NCI-H128 (cell line): ENCODE measurements around the gene FBN3.
A peak's percentile ranks its signal among the peaks of the same experiment; 100 is the strongest.
"Not testable (repeated sequence)": the region's sequence is repeated elsewhere in the genome, so short reads cannot be mapped to it uniquely, and the experiment has no call there.

Experiments
- DNase-seq: peaks from one replicate; lab custom pipeline; 2025; ENCODE audit not compliant: unreplicated experiment; lab: John Stamatoyannopoulos, UW

Gene FBN3

DNA sequence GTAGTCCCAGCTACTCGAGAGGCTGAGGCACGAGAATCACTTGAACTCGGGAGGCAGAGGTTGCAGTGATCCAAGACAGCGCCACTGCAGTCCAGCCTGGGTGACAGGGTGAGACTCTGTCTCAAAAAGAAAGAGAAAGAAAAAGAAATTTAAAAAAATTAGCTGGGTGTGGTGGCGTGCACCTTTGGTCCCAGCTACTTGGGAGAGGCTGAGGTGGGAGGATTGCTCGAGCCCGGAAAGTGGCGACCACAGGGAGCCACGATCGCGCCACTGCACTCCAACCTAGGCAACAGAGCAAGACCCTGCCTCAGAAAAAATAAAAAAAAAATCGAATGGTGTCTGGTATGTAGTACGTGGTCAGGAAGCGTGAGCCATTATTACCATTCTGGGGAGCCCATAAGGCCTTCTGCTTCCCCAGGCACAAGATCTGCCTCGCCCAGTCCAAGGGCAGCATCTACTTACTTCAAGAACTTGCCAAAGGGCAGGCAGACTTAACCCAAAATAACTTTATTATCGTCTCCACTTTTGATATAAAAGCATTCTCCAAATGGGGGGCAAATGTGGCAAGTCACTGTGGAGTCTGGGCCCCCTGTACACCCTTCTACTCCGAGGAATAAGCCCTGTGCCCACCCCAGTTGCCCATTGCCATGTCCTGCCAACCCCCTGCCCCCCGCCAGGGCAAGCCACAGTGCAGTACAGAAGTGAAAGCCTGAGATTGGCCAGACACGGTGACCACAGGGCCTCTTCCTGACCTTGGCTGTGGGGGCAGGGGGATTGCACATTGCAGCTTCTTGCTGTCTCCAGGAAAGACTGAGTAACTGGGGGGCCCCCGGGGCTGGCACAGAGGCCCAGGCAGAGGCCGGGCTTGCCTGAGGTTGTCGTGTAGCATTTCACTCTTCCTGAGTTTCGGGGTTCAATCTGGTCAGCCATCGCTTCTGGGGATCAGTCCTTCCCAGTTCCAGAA is 84.2 kb downstream of the FBN3 start:
- no peak for DNase-seq

DNA sequence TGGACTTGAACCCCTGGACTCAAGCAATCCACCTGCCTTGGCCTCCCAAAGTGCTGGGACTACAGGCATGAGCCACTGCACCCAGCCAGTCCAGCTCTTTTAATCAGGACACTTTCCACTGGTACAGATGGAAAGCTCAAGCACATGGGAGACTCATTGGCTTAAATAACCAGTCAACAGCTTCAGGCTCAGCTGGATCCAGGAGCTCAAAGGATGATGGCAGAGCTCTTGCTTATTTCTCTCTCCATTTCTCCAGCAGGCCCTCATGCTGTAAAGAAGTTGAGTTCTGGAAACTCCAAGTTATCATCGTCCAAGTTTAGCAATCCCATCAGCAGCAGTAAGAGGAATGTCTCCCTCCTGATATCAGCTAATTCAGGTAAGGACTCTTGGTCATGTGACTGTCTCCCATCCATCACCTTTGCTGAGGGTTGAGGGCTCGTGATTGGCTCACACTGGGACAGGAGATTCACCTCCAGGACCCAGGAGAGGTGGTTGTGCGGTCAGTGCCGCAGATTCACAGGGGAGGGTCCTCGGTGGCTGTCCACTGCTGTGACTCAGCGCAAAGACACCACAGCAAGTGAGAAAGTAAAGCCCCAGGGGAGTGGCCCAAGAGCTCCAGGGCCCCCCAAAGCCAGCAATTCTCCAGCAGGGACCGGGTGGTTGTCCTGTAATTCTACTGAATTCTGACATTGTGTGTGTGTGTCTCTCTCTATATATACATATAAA is 91.7 kb downstream of the FBN3 start:
- no peak for DNase-seq

DNA sequence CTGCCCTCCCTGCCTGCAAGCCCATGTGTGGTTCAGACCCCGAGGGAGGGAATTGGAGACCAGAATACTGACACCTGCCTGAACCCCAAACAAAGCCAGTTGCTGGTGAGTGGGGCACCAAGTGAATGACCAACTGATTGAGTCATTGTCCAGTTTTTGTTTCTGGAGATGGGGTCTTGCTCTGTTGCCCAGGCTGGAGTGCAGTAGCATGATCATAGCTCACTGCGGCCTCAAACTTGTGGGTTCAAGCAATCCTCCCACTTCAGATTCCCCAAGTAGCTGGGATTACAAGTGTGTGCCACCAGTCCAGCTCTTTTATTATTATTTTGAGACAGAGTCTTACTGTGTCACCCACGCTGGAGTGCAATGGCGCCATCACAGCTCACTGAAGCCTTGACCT is 92.9 kb downstream of the FBN3 start:
- DNase-seq, result no peak

DNA sequence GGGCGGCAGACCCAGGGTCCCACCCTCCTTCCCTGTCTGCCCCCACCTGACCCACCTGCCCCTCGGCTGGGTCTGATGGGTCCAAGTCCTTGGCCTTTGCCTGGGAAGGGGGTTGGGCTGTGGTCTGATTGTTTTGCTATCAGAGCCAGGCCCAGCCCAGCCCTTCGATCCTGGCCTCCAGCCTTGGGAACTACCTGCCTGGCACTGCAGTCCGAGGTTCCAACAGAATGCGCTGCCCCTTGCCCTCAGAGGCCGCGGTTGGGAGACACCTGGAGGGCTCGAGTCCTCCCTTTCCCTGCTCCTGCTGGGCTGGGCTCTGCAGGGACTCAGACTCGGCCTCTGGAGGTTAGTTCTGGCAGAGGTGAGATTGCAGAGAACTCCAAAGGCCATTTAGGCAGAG is 95.2 kb downstream of the FBN3 start:
- no peak for DNase-seq

DNA sequence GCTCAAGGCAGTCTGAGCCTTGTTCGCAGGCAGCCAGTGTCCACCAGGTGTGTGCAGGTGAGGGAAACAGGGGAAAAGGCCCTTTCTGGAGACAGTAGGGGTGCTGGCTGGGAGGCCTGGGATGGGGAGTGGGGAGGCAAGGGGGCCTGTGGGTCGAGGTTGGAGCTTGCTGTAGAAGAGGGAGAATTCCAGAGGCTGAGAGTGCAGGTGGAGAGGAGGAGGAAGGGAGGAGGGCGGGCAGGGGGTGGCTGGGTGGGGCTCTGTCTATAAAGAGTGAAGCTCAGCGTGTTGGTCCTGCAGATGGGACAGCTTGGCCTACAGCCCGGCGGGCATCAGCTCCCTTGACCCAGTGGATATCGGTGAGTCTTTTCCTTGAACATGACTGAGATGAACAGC is 96.9 kb downstream of the FBN3 start, which contains the start of gene CCL25:
Gene CCL25, plus strand, starts transcription at position 297 of the 396 bp plus-strand sequence. CDS start 290 bp downstream, outside the sequence.
- no peak for DNase-seq

DNA sequence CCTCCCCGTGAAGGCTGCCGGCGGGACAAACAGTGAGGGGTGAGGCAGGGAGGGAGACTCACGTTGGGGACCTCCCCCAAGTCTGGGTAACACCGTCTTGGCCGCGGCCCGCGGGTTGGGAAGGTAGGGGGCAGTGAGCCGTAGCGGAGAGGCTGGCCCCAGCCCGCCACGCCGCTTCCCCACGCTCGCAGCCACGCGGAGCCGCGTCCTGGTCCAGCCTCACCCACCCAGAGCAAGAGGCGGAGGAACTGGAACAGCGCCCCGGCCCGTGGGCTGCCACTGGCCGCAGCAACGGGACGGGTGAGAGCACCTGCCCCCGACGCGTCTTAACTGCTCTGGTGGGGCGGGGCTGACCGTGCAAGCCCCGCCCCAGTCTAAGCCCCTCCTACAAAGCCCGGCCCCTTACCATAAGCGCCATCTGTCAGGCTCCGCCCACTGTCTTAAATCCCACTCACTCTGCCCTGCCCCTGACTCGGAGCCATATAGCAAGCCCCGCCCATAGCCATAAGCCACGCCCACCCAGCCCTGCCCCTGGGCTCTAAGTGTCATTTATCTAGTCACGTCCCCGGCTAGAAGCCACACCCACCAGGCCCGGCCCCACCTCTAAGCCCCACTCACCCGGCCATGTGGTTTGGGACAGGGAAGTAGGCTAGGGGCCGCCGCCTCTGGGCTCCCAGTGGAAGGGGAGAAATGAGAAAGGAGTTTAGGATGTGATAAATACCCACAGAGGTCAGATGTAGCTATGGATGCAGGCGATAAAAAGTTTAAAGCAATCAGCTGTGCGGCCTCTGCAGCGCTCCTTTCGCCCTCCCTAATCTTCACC is 98.9 kb downstream of the FBN3 start:
- no peak for DNase-seq

DNA sequence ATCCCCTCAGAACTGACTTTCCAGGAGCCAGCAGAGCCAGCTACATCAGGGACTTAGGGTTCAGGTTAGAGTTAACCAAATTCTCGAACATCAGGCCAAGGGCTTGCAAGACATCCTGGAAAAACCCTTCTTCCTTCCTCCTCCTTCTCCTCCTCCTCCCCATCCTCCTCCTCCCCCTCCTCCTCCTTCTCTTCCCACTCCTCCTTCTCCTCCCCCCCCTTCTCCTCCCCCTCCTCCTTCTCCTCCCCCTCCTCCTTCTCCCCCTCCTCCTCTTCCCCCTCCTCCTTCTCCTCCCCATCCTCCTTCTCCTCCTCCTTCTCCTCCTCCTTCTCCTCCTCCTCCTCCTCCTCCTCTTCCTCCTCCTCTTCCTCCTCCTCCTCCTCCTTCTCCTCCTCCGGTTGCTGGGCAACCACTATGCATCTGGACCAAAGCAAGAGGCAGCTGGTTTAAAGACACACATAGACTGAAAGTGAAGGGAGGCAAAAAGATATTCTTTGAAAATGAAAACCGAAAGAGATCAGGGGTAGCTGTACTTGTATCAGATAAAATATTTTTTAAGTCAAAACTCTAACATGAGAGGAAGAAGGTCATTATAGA is 102.7 kb downstream of the FBN3 start:
- no peak for DNase-seq

DNA sequence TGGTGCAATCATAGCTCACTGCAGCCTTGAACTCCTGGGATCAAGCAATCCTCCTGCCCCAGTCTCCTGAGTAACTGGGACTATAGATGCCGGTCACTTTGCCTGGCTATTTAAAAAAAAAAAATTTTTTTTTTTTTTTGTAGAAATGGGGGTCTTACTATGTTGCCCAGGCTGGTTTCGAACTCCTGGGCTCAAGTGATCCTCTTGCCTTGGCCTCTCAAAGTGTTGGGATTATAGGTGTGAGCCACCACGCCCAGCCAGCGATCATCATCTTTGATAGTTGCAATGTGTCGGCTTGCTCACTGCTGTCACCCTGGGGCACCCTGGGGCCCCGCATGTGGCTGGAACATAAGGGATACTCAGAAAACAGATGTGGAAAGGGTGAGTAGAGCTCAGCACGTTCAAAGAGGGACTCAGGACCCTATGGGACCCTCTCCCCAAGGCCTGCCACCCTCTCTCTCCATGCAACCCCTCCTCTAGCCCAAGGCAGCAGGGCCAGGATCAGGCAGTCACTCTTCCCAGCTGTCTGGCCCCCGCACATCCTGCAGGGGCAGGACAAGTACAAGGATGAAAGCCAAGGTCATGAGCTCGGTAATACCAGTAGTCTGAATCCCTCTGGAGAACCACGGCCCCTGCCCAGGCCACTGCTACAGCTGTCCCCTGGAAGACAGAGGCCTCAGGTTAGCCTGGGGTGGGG is 103.4 kb downstream of the FBN3 start:
- no peak for DNase-seq

DNA sequence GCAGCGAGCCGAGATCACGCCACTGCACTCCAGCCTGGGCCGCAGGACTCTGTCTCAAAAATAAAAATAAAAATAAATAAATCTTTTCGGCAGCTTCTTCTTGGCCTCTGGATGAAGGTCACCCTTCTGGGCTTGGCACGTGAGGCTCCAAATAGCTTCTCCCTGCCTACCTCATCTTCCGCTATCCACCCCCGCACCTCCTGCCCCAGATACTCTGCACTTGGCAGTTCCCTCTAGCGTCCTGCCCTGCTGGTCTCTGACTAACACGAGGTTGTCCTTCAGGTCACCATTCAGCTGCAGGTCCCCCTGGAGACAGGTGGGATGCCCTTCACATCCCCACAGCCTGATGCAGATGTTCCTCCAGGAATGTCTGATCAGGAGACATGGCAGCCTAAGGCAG is 105.4 kb downstream of the FBN3 start:
- no peak for DNase-seq

DNA sequence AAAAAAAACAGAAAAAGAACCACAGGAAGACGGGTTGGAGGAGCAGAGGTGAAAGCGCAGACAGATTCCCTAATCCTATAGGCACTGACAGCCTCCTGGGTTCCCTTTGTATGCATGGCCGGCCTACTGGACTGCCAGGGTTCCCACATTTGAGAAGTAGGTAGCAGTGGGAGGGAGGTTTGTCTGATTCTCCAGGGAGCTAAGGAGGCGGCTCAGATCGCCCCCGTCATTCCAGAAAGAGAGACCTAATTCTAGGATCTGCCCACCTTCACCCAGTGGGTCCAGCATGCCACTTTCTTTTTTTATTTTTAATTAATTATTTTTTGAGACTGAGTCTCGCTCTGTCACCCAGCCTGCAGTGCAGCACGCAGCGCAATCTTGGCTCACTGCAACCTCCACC is 106.5 kb downstream of the FBN3 start:
- DNase-seq, result no peak

DNA sequence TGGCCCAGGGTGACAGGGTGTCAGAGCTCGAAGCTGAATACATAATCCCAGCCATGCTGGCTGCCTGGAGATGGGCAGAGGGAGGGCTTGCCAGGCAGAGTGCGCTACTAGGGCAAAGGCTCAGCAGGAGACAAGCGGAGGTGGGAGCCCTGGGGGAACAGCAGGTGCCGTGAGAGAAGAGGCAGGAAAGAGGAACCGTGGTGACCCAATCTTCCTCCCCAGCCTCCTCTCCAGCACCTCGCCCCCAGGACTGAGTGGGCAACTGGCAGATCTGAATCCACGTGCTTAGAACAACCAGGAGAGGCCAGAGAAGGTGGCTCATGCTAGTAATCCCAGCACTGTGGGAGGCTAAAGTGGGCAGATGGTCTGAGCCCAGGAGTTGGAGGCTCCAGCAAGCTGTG is 107.9 kb downstream of the FBN3 start:
- DNase-seq, result no peak

DNA sequence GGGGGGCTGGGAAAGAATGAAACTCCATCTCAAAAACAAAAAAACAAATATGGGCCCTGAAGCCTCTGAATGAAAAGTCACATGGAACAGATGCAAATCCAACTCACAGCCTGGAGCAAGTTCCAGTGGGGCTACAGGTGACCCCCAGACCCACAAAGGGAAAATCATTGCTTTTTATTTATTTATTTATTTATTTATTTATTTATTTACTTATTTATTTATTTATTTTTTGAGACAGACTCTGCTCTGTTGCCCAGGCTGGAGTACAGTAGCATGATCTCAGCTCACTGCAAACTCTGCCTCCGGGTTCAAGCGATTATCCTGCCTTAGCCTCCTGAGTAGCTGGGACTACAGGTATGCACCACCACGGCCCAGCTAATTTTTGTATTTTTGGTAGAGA is 110.2 kb downstream of the FBN3 start:
- no peak for DNase-seq

DNA sequence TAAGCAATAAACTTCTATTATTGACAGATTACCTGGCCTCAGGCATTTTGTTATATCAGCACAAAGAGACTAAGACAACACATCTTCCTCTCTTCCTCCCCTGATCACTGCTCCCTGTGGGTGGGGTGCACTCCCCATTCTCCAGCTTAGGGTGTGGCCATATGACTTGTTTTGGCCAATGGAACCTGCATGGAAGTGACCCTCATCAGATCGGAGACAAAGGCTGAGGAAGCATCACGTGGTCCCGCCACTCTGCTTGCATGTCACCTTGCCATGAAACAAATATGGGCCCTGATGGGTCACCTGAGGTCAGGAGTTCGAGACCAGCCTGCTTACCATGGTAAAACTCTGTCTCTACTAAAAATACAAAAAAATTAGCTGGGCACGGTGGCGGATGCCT is 110.6 kb downstream of the FBN3 start:
- DNase-seq, result no peak

DNA sequence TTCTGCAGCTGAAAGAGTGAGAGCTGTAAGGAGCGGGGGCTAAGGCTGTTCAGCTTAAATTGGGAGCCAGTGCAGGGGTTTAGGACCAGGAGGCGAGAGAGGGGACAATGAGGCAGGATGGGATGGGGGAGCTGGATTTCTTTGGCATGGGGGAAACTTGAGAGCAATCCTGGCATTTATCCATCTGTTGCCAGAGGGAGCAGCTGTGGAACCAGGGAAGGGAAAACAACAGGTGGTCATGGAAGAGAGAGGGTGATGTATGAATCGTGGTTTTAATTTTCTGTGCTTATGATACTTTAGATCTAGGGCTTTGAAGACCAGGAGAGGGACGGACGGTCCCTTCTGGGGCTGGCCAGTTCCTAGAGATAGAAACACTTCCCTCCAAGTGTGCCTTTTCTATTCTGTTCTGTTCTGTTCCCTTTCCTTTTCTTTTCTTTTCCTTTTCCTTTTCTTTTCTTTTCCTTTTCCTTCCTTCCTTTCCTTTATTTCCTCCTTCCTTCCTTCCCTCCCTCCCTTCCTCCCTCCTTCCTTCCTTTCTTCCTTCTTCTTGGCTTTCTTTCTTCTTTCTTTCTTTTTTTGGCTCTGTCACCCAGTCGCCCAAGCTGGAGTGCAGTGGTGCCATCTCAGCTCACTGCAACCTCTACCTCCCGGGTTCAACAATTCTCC is 112.8 kb downstream of the FBN3 start:
- DNase-seq, result peak; percentile 16

DNA sequence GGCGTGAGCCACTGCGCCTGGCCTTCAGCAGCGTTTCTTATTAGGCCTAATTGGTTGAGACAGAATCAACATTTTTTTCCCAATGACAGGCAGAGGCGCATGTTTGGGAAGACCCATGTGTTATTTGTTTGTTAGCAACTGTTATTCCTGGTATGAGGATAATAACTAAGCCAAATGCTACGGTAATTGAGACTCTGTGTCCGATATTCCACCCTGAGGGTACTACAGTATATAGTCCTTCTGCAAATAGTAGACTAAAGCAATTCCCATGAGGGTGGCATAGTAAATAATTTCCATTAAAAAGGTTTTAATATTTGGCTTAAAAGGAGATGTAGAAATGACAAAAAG is 115.2 kb downstream of the FBN3 start:
- DNase-seq, result no peak

DNA sequence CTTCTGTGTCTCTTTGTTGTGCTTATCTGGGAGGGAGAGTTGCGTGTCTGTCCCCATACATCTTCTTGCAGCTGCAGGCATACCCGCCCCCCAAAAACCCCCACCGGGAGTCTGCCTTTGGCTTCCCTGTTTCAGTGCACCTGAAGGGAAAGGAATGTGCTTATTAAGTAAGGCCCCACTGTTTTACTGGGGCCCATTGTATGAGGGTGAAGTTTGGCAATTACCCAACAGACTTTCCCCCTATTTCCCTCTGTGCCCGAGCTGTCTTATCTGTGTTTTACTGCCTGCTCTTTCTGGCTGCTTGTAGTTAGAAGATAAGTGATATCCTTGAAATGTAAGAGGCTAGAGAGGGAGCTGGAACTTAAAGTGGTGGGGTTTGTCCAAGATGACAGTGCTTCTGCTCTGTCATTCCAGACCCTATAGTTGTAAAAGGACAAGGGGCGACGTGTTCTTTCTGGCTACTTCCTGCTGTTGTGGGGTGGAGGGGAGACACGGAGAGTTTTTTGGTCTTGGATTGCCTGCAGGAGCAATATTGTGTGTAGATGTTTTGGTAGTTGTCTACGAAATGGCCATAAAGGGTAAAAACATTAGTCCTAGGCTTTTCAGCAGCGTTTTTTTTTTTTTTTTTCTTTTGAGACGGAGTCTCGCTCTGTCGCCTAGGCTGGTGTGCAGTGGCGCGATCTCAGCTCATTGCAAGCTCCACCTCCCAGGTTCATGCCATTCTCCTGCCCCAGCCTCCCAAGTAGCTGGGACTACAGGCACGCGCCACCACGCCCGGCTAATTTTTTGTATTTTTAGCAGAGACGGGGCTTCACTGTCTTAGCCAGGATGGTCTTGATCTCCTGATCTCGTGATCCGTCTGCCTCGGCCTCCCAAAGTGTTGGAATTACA is 115.9 kb downstream of the FBN3 start:
- not testable (repeated sequence) for DNase-seq

DNA sequence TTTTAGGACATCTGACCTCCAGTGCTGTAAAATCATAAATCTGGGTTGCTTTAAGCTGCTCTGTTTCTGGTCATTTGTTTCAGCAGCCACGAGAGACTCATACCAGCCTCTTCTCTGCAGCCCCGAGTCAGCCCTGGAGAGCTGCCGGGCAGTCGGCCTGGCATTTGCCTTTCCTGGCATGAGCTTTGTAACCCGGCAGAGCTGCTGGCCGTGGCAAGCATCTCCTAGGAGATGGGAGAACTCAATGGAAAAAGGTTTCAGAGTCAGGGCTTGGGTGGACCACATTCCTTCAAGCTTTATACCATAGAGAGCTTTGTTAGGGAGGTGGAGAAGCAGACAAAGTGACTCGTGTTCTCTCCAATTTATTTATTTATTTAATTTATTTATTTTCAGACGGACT is 118.4 kb downstream of the FBN3 start:
- DNase-seq, result no peak

DNA sequence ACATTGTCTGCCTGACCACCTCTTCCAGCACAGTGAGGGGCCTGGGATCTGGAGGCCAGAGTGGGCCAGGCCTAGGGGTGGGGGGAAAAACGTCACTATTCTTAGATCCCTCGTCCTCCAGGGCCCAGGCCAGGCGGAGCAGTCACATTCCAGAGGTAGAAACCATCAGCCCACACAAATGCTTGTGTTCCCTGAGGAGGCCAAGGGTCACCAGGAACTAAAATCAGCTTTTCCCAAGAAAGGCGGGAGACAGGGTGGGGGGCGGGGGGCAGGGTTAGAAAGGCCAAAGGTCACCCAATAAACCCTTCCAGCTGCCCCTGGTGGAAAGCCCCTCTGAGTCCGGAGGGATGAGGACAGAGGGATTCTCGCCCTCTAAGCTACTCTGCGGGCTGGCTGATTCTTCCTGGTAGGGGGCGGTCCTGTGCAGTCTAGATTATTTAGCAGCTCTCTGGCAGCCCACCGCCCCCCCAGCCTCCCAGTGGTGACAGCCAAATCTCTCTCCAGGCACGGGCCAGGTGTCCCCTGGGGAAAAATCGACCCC is 120.4 kb downstream of the FBN3 start:
- DNase-seq, result no peak

DNA sequence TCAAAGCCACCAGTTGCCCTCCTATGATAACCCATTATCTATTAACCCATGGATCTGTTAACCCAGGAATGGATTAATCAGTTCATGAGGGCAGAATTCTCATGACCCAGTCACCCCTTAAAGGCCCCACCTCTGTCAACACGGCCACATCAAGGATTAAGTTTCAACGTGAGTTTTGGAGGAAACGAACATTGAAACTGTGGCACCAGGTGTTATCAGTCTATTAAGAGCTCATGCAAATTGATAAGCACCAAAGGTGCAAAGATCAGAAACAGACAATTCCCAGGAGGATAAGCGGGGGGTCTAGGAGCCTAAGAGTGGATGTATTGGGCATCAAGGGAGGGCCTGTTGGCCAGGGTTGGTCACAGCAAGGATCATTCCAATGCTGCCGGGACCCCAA is 124.1 kb downstream of the FBN3 start:
- no peak for DNase-seq
